ENCODE data around the gene MAN1A2.
"Not testable (repeated sequence)": the region's sequence is repeated elsewhere in the genome, so short reads cannot be mapped to it uniquely, and the experiment has no call there.

MAN1A2 gene

DNA sequence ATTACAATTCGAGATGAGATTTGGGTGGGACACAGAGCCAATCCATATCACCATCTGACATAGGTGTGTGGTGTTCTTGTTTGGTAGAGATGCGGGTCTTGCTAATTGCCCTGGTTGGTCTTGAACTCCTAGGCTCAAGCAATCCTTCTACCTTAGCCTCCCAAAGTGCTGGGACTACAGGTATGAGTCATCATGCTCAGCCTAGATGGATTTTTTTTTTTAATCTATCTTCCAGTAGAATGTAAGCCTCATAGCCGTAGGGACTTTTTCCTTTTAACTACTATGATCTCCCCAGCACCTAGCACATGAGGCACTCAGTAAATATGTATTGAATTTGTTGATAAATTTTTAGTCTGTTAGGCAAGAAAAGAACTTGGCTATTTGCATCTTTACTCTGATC lies 144.0 kb downstream of the MAN1A2 start:
- no peak for FAIRE-seq

- FAIRE-seq: peak; percentile 96
Observed at GRCh38 chr1:117512728-117513321, 145.6 kb downstream of the MAN1A2 start.

GRCh38 chr1:117523111-117523510 lies 155.9 kb downstream of the MAN1A2 start:
- FAIRE-seq: no peak

- no peak for FAIRE-seq
Observed at GRCh38 chr1:117527074-117527473, 159.8 kb downstream of the MAN1A2 start.

DNA sequence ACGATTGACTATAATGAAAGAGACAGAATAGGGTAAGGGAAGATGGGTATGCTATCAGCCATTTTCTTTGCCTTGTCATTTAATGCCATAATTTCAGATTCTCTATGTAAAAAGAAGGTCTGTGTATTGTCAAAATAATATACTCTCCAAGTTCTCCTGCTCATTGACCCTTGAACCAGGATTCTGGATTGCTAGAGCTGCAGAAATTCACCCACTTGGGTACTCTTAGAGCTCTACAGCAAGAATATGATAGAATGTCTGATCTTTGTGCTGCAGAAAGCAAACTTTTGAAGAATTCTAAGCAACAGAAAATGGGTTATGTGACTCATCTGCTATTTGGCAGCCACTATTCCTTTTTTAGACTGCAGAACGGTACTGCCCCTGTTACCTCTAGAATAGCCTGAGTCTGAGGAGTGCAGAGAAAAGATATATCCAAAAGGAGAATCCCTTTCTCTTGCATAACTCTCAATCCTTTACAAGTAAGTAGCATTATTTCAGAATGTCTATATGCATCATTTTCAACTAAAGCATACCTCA lies 160.4 kb downstream of the MAN1A2 start:
- FAIRE-seq: no peak

GRCh38 chr1:117529683-117530082 lies 162.4 kb downstream of the MAN1A2 start:
- FAIRE-seq: no peak

- FAIRE-seq: no peak
Observed at GRCh38 chr1:117531222-117531621, 164.0 kb downstream of the MAN1A2 start.

GRCh38 chr1:117534995-117535467 lies 167.8 kb downstream of the MAN1A2 start:
- no peak for FAIRE-seq

- no peak for FAIRE-seq
Observed at GRCh38 chr1:117535821-117536220, 168.6 kb downstream of the MAN1A2 start.

GRCh38 chr1:117537291-117537920 lies 170.2 kb downstream of the MAN1A2 start:
- no peak for FAIRE-seq

DNA sequence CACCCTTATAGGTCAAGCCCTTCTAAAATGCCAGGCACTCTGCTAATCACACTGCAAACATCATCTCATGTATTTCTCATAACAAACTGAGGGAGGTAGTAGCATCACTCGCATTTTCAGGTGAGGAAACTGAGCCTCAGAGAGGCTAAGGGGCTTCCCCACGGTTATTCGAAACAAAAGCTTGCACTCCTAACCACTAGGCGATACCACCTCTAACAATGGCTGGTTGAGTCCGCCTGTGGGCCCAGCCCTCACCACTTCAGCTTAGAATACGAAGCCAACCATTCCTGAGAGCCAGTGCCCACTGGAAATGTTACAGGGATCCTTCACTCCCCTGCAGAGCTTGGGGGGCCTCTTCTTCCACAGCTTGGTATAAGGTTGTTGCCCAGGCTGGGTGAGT lies 173.3 kb downstream of the MAN1A2 start:
- no peak for FAIRE-seq

DNA sequence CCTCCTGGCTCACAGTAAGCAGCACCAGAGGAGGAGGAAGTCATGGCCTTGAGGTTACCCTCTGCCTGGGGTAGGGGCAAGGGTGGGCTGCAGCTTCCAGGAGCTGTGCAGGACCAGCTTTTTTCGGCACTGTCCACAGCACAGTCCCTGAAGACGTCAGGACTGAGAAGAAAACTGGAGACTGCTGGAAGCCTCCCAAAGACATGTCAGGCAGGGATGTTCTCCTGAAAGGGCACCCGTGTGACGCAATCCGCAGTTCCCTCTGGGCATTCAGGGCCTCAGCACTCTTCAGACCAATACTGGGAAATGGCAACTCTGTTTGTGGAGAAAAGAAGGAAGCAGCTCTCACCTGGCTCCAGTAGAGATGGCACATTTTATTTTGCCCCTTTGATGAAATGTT lies 173.8 kb downstream of the MAN1A2 start:
- FAIRE-seq: no peak

GRCh38 chr1:117541585-117541984 lies 174.3 kb downstream of the MAN1A2 start:
- FAIRE-seq: no peak

- no peak for FAIRE-seq
Observed at GRCh38 chr1:117544509-117545109, 177.4 kb downstream of the MAN1A2 start.

- FAIRE-seq: no peak
Observed at GRCh38 chr1:117546467-117546866, 179.2 kb downstream of the MAN1A2 start.

DNA sequence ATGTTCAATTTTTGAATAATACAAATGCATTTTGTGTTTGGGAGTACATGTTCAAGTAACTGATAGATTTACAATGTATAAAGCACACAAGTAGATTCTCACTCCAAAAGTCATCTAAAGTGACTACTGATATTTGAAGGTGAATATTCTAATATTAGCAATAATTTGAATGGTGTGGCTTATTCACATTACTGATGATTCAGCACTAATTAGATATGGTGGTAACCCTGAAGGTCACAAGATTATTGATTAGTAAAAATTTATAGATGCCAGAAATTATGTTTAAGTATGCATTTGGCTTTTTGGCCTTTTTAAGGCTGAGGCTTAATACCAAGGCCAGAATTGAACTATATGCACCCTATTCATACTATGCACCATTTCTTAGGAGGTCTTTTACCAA lies 186.2 kb downstream of the MAN1A2 start:
- no peak for FAIRE-seq

GRCh38 chr1:117555806-117556205 lies 188.6 kb downstream of the MAN1A2 start:
- FAIRE-seq: no peak

GRCh38 chr1:117556341-117556740 lies 189.1 kb downstream of the MAN1A2 start:
- no peak for FAIRE-seq

- FAIRE-seq: no peak
Observed at GRCh38 chr1:117556976-117557375, 189.7 kb downstream of the MAN1A2 start.

DNA sequence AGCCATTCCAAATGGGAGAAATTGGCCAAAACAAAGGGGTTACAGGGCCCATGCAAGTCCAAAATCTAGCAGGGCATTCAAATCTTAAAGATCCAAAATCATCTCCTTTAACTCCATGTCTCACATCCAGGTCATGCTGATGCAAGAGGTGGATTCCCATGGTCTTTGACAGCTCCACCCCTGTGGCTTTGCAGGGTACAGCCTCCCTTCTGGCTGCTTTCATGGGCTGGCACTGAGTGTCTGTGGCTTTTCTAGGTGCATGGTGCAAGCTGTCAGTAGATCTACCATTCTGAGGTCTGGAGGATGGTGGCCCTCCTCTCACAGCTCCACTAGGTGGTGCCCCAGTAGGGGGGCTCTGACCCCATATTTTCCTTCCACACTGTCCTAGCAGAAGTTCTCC lies 191.2 kb downstream of the MAN1A2 start:
- FAIRE-seq: not testable (repeated sequence)

DNA sequence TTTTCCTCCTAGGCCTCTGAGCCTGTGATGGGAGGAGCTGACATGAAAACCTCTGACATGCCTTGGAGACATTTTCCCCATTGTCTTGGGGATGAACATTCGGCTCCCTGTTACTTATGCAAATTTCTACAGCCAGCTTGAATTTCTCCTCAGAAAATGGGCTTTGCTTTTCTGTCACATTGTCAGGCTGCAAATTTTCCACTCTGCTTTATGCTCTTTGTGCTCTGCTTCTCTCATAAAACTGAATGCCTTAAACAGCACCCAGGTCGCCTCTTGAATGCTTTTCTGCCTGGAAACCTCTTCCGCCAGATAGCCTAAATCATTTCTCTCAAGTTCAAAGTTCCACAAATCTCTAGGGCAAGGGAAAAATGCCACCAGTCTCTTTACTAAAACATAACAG lies 191.9 kb downstream of the MAN1A2 start:
- FAIRE-seq: no peak

GRCh38 chr1:117559985-117560384 lies 192.7 kb downstream of the MAN1A2 start:
- no peak for FAIRE-seq

- no peak for FAIRE-seq
Observed at GRCh38 chr1:117561071-117561470, 193.8 kb downstream of the MAN1A2 start.

DNA sequence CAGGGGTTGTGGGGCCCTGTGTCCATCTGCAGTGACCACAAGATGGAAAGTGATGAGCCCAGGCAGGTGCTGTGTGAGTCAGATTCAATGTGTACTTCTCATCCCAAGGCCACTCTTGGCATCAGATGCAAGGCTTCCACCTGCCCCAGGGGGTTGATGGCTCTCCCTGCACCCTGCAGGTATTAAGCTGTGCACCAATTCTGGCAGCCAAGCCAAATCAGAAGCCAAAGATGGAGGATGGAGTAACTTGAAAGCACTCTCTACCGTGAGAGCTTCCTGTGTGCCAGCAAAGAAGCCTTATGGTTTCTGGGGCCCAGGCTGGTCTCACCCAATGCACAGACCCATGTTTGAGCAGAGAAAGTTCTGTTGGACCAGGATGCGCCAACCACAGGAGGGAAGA lies 194.3 kb downstream of the MAN1A2 start:
- FAIRE-seq: no peak
